Esophagus squamous epithelium (tissue), 4 donors: ENCODE data around the gene KRTCAP3.

ENCODE experiments used
- POLR2A ChIP-seq, 4 donors: fragments of 450-650 bp; IDR thresholded peaks; one replicate each; pipeline ENCODE4 v1.6.1; 2017; ENCODE audit warnings: antibody characterized with exemption in 4 of 4, mild to moderate bottlenecking in 4 of 4, moderate library complexity in 3 of 4
- TF ChIP-seq, protein P1 (sequence below), 6 experiments: fragments of 450-650 bp in 4 of 6; fragments of 200-600 bp in 2 of 6; sonication (generic) in 2 of 6; IDR thresholded peaks; one replicate each; pipeline ENCODE4 v1.5.1; 2016 to 2019; ENCODE audit warnings: antibody characterized with exemption in 6 of 6, mild to moderate bottlenecking in 4 of 6, moderate library complexity in 4 of 6

- TF ChIP-seq, protein P1, sequence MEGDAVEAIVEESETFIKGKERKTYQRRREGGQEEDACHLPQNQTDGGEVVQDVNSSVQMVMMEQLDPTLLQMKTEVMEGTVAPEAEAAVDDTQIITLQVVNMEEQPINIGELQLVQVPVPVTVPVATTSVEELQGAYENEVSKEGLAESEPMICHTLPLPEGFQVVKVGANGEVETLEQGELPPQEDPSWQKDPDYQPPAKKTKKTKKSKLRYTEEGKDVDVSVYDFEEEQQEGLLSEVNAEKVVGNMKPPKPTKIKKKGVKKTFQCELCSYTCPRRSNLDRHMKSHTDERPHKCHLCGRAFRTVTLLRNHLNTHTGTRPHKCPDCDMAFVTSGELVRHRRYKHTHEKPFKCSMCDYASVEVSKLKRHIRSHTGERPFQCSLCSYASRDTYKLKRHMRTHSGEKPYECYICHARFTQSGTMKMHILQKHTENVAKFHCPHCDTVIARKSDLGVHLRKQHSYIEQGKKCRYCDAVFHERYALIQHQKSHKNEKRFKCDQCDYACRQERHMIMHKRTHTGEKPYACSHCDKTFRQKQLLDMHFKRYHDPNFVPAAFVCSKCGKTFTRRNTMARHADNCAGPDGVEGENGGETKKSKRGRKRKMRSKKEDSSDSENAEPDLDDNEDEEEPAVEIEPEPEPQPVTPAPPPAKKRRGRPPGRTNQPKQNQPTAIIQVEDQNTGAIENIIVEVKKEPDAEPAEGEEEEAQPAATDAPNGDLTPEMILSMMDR (IDR thresholded peaks at IDR 0.05), result no peak
- TF ChIP-seq POLR2A (IDR thresholded peaks at IDR 0.05), result no peak
These were observed 6.2 kb downstream of the KRTCAP3 start for GRCh38 chr2:27448381-27448780.
